ENCODE measurements around the gene NCBP1.

NCBP1 gene

DNA sequence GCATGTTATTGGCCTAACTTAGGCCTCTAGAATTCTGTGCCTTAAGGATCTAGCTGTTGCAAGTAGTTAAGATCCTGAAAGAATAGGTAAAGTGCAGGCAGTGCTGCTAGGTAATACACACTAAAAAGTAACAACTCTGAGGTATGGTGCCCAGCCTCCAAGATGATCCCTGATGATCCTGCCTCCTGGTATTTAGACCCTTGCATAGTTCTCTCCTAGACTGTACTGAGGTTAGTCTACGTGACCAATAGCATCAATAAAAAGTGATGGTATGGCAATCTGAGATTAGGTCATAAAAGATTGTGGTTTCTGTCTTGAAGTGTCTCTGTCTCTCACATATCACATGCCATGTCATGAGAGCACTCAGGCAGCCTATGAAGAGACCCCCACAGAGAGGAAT, 9.7 kb upstream of the NCBP1 start:
- DNase-seq, result no peak

DNA sequence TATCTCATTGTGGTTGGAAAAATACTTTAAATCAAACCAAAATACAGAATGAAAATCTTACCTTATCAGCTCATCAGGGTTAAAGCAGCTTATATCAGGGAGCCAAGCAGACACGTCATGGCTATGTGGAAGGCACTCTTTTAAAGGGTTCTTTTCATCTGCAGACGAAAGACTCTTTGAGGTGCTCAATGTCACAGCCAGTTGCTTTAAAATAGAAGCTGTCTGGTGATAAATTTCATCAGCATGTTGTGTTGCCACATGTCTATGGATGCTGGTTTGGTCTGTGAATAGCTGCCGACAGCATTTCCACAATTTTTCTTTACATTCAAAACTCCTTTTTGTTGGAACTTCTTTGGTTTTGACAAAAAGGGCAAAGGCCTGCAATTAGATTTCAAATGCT, 8.0 kb upstream of the NCBP1 start:
- no peak for DNase-seq

DNA sequence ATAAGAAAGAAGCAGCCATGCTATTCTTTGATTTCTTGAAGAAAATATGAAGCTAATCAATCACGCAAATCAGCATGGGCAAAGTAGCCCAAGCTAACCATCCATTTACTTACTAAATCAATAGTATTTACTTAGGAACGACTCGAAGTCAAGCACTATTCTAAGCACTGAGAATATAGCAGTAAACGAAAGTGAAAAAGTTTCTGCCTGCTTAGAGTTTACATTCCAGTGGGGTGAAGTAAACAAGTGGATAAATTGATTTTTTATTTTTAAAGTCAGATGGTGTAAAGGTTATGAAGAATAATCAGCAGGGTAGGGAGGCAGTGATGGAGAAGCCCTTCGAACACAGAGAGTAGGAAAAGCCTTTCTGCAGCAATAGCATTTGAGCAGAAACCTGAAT, 6.0 kb upstream of the NCBP1 start:
- DNase-seq, result no peak

DNA sequence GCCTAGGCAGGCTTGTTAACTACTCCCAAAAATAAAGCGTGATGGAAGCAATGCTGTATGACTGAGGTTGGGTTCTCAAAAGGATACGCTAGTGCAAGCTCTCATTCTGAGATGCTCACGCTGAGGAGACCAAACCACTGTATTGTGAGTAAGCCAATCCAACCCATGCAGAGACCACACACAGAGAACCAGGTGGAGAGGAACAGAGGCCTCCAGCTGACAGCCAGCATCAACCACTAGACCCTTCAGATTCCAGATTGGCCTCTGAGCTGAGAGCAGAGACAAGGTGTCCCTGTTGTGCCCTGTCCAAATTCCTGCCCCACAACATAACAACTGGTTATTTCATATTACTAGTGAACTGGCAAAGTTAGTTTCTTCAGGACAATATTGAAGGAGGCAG, 5.0 kb upstream of the NCBP1 start:
- DNase-seq, result no peak

DNA sequence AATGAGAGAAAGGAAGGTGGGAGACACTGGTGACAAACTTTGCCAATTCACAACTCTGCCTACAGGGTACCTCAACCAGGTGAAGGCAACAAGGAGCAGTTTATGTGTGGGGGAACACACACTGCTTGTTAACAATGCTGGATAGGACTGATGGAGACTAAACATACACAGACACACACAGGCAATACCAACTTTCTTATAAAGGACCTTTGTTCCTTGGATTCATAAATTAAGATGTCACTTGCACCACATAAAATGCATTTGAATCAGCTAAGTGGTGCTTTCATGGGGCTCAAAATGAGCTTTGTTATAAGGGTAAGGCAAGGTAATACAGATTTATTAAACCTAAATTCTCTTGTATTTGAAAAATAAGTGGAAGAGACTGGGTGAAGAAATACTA, 4.5 kb upstream of the NCBP1 start:
- DNase-seq, result no peak

DNA sequence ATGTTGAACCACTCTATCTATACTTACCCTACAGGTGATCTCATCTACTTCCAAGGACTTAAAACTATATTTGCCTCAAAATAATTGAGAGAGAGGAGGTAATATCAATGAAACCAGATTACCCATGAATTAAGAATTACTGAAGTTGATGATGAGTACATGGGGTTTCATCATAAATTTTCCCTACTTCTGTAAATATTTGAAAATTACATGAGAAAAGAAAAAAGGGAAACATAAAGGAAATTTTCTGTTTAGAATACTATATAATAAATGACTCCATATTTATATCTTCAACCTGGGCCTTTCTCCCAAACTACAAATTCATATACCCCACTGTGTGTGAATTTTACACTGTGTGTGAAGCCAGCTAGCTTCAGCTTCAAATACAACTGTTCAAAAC, 3.0 kb upstream of the NCBP1 start:
- no peak for DNase-seq

DNA sequence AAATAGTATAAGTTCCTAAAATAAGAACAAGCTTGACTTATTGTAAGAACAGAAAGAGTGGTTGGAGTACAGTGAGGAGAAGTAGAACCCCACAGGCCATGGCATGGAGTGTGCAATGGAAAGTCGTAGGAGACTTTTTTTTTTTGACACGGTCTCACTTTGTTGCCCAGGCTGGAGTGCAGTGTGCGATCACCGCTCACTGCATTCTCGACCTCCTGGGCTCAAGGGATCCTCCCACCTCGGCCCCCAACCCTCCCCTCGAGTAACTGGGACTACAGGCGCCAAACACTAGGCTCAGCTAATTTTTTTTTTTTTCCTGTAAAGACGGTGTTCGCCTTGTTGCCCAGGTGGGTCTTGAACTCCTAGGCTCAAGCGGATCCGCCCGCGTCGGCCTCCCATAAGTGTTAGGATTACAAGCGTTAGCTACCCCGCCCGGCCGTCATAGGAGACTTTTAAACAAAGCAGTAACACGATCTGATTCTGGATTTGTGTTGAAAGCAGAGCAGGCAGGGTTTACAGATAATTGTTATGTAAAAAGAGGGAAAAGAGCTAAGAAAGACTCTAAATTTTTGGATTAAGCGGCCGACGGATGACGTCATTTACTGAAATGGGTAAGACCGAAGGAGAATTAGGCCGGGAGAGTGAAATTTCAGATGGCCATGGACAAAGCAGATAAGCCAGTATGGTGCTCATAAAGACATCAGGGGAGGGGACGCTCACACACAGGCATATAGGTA, 1.2 kb upstream of the NCBP1 start:
- peak; percentile 78 for DNase-seq

DNA sequence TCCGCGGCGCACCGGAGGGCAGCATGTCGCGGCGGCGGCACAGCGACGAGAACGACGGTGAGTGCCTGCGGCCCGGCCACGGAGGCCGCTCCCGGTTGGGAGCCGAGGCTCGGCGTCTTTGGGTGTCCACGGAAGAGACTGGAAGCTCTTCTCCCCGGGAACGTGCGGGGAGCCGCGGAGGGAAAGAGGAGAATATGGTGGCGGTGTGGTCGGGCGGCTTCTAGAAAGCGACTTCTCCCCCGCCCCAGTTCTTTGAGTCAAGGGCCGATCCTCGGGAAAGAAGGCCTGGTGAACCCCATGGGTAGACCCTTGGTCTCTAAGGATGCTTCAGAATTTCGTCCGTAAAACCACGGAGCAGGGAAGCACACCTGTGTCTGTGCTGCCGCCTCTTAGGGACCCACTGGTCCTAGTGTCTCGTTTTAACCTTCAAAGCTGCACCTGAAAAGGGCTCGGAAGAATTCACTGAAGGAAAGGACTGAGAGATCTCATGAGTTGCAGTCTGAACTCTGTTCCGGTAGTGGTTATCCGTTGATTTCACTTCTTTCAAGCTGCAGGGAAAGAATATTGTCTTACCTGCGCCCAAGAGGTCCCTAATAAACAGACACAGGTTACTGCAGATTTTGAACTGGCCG, 354 bp downstream of the NCBP1 start:
- DNase-seq, result no peak

DNA sequence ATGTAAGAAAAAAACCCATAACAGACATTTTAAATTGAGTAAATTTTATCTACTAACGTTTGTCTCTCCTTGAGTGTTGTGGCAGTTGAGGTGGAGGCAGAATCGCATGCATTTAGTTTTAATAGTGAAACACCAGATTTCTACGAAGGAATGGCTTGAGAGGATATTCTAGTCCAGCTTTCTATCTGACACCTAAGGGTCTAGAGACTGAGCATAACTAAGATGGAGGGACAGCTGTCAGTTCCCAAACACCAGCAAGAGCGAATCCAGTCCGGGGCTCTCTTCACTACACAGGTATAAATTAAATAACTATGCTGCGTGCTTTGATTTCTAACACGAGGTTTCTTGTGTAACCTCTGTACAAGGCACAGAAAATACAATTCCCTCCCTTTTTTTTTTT, 1.4 kb downstream of the NCBP1 start:
- DNase-seq, result no peak

DNA sequence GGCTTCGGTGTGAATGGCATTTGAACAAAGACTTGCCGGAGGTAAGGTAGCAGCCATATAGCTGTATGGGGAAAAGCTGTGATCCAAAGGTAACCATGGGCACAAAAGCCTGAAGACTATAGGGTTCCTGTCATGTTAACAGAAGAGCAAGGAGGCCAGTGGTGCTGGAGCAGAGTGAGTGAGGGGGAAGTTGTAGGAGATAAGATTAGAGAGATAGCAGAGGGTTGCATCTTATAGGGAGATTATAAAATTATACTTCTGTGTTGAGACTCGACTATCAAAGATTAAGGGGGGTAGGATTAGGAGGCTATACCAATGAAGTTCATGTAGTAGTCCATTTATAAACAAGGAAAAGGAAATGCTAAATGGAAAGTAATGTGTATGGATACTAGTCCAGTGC, 3.3 kb downstream of the NCBP1 start:
- no peak for DNase-seq

DNA sequence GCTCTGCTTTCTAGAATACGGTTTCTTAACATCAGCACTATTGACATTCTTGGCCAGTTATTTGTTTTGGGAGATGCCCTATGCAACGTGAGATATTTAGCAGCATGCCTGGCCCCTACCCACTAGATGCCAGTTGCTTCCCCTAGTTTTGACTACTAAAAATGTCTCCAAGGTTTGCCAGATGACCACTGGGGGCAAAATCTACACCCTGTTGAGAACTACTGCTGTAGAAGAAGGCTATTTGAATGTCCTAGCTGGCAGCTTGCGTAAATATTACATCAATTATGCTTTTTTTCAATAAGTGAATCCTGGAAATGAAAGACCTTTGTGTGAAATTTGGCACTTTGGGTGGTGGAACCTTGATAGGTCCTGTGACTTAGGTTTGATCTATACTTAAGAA, 5.0 kb downstream of the NCBP1 start:
- DNase-seq, result no peak

DNA sequence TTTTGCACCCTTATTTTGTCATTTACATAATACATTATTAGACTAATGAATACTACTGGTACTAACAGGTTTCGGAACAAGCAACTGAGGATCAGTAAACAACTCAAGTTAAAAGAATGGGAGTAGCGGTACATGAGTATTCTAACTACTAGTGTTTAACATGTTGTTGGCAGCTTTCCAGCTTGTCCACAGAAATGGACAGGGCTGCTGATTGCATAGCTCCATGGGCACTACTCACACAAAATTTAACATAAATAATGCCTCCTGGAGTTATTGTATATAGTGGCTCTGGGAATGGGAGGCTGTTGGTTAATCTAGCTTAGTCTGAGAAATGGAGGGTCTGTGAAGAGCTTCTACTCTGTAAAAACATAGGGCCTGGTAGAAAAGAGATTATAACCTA, 6.7 kb downstream of the NCBP1 start:
- no peak for DNase-seq

DNA sequence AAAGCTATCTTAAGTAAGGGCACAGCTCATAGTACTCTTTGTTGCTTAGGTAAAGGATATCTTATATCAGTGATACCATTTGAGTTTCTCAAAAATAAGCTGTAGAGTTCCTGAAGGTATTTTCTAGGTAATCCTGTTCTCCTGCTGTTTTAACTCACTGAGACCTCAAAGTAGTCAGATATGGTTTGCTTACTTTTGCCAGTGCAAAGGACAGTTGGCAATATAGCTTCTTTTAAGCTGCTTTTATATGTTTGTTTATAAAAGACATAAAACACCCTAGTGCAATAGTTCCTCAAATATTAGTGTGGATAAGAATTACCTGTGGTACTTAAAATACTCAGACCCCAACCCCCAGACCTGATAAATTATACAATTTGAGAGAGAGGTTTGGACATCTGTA, 12.1 kb downstream of the NCBP1 start:
- DNase-seq, result no peak

DNA sequence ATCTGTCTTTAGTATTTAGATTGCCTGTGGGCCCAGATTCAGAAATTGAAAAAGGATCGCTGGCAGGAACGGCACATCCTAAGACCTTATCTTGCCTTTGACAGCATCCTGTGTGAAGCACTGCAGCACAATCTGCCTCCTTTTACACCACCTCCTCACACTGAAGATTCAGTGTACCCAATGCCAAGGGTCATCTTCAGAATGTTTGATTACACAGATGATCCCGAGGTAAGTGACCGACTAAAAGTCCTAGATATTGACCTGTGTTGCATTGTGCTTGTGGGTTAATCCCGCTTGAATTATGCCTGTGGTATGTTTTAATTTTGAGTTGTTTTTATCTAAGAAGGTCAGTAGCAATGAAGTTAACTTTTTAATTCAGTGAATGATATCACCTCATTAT, 14.4 kb downstream of the NCBP1 start:
- DNase-seq, result no peak

DNA sequence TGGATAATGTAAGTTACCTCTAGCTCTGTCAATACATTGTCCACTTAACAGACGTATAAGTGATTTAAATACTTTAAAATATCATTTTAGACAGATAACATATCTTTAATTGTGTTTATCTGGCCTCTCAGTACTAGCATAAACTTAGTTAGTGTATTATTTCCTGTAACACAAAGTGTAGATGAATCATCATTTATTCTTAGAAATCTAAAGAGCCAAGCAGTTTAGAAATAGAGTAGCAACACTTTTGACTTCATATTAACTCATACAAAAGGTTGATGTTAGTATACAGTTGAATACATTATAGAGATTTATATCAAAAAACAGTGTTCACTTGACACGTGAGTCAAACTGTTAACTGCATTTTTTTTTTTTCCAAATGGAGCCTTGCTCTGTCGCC, 18.0 kb downstream of the NCBP1 start:
- DNase-seq, result no peak

DNA sequence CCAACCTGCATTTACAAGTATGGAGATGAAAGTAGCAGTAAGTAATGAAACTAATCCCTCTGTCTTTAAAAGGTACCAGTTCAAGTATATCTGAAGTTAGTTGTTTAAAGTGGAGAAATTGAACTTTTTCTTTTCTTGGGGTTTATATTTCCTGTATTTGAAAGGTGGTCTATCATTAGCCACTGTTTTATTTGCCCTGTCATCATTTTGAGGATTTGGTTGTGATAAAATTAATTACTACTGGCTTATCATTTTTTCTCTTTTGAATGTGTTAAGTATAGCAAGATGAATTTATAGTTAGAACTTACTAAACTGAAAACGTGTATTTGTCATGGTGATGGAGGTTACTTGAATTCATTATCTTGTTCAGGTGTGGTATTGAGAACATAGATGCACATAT, 25.1 kb downstream of the NCBP1 start:
- no peak for DNase-seq

DNA sequence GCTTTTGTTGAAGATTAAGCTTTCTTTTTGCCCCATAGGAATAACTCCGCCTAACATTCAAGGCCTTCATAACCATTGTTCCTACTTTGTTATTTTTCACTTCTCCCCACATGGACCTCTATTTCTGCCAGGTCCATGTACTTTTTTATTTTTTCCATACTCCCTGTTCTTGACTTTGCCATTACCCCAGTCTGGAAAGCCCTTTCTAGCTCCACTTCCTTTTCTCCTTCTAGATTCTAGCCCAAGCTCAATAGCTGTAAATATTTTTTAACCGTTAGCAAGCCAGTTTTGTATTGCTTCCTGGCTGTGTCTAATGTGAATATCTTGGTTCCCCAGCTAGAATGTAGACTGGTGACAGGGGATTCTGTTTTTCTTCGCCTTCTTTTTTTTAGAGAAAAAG, 26.1 kb downstream of the NCBP1 start:
- DNase-seq, result no peak

DNA sequence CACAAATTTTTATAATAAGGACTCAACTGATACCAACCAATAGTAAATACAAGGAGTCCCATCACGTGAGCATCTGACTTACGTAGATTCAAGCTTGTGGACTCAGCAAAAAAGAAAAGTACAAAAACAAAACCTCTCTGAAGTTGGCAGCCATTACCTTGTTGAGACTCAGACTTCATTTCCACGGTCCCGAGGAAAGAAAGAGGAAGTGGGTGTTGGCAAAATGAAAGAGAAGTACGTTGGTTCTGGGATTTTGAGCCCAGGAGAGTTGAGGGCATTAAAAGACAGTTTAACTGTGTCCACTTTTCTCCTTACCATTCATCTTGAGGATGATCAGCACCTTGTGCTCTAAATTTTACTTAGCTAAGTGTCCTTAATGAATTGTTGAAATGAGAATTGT, 26.7 kb downstream of the NCBP1 start:
- no peak for DNase-seq

DNA sequence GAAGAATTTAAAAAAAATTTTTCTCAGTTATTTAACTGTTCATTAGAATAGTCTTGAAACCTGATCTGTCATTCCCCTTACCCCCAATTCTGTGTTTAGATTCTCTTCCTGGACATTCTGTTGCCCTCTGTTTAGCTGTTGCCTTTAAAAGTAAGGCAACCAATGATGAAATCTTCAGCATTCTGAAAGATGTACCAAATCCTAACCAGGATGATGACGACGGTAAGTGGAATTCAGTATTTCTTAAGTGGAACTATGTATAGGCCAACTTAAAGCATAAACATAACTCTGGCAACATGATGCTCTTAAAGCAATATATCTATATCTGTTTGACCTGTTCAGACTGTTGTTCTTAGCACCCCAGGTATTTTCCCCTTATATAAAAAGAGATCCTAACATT, 27.2 kb downstream of the NCBP1 start:
- peak; percentile 4 for DNase-seq

DNA sequence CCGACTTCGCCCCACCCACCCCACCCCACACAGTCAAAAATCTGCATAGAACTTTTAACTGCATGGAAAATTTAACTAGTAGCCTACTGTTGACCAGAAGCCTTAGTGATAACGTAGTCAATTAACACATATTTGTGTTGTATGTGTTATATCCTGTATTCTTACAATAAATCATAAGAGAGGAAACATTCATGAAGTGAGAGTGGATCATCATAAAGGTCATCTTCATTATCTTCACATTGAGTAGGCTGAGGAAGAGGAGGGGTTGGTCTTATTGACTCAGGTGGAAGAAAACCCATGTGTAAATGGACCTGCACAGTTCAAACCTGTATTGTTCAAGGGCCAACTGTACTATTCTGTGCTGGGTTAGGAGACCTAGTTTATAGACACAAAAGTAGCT, 32.1 kb downstream of the NCBP1 start:
- no peak for DNase-seq

DNA sequence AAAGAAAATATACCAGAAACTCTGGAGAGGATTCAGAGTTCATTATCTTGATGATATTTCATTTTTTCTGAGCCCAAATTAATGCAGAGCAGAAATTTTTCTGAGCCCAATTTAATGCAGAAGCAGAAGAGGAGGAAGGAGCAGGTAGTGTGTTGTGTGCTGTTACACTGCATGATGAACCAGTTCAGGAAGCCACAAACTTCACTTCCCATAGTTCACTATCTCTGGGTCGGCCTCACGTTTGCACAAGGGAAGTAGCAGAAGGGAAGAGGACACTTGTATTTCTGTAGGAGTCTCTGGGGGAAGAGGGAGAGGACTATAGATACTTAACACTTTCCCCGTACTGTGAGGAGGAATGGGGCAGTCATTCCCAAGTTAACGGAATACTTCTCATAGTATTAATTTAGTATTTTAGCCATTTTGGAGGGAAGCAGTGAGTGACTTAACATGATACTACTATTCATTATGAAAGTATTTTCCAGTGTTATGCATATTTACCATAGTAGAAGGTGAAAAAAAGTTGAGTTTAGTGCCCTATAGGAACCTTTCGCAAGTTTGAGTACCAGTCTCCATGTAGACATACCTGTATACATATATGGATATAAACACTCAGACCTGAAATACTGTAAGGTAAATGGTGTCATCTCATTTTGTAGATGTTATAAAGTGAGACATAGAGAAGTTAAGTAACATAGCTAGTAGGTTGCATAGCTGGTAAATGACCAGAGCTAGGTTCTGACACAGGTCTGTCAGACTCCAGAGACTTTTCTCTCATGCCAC, 33.5 kb downstream of the NCBP1 start:
- no peak for DNase-seq

DNA sequence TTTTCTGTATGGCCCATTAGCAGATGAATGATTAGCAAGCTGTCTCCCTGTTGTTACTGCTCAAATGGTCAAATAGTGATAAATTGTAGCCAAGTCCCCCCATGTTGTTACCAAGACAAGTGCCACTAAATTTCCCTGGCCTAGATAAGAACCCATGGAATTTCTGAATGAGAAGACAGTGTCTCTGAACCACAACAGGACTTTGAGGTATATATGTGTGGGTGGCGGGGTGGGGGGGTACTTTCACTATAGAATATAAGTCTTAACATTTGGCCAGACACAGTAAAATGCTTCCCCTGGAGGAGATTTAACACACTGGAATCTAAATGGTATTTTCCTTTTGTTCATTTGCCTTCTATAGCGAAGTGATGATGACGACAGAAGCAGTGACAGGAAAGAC, 34.9 kb downstream of the NCBP1 start:
- DNase-seq, result no peak

DNA sequence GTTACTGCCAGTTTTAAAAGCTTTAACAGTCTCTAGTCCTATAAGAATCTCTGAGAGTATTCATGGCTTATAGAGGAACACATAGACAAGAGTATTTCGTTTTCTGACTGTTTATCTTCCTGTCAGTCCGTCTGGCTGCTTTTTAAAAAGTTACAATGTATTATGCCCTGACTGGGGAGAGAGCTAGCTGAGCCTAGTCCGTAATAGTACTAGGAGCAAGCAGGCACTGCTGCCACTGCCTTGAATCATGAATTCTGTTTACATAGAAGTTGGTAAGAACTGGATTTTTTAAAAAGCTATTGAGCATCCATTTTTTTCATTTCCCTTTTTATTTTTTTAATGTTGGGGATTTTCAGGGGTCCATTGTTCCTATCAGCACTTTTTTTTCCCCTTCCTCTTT, 37.0 kb downstream of the NCBP1 start:
- DNase-seq, result no peak

DNA sequence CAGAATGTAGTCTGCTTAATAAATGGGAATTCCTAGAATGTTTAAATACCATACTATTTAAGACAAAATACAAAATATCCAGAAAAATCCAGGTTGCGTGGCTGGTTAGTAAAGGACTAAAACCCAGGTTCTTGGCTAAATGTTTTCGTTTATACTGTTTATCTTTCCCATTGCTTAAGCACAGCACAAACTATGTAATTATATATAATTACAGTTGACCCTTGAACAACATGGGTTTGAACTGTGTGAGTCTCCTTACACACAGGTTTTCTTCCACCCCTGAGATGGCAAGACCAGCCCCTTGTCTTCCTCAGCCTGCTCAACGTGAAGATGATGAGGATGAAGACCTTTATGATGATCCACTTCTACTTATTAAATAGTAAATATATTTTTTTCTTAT, 38.8 kb downstream of the NCBP1 start:
- no peak for DNase-seq

All from fibroblast of skin of abdomen (primary cell).